Left renal cortex interstitium (tissue), 4 donors: ENCODE measurements around the gene TAF12. TPM values are rescaled to one million over a fixed set of nuclear protein-coding genes. Genes with fewer than 3 reads are reported as not detected.

Experiments
- polyA plus RNA-seq, 4 donors: library from polyadenylated mRNA; unstranded; fragments of 120-200 nt; gene quantifications; one replicate each; pipeline ENCODE4 v1.2.1, GENCODE V29; 2013; ENCODE audit not compliant: insufficient read length in 4 of 4

The TAF12 gene
- polyA plus RNA-seq, 4 donors, result 28.9 to 32.5 (median 31.6) TPM

Other genes with a start within 250 kb of the TAF12 start
- gene RCC1, start 137.0 kb downstream of the TAF12 start, polyA plus RNA-seq, result 10 to 100 TPM; 30.9 to 41.2 (median 36.2) TPM
- 10 to 100 TPM; 21.6 to 27.0 (median 23.3) TPM for gene TRNAU1AP, start 90.0 kb downstream of the TAF12 start, polyA plus RNA-seq
- gene RAB42, start 50.8 kb downstream of the TAF12 start, polyA plus RNA-seq, result 1 to 10 TPM; 2.1 to 3.7 (median 3.0) TPM
- gene RNU11, start 5.5 kb upstream of the TAF12 start, polyA plus RNA-seq, result 1 to 10 TPM in 1 of 4 donors, not detected in 3; 4.0 TPM
- gene GMEB1, start 25.7 kb upstream of the TAF12 start, polyA plus RNA-seq, result 10 to 100 TPM; 15.7 to 18.5 (median 18.3) TPM
- 100 to 1,000 TPM in 1 of 4 donors, 10 to 100 TPM in 3; 83.1 to 100 (median 87.6) TPM for gene YTHDF2, start 93.9 kb upstream of the TAF12 start, polyA plus RNA-seq
- under 1 TPM; 0.25 to 0.62 (median 0.37) TPM for gene OPRD1, start 169.1 kb upstream of the TAF12 start, polyA plus RNA-seq